Thyroid gland (tissue), 4 donors: ENCODE data around the gene TRPM2.

ENCODE experiments used
- CTCF ChIP-seq, 6 experiments: fragments of 200-600 bp in 3 of 6; fragments of 450-650 bp in 3 of 6; sonication (generic) in 3 of 6; IDR thresholded peaks; one replicate each; pipeline ENCODE4 v1.5.1; 2016 to 2019; ENCODE audit warnings: antibody characterized with exemption in 6 of 6, mild to moderate bottlenecking in 2 of 6, inconsistent platforms in 1 of 6, moderate library complexity in 1 of 6
- POLR2A ChIP-seq, 2 donors: fragments of 450-650 bp; IDR thresholded peaks; one replicate each; pipeline ENCODE4 v1.6.1; 2017; ENCODE audit warnings: antibody characterized with exemption in 2 of 2, mild to moderate bottlenecking in 2 of 2, moderate library complexity in 1 of 2

GRCh38 chr21:44478801-44479167 is 125.4 kb downstream of the TRPM2 start:
- TF ChIP-seq CTCF (IDR thresholded peaks at IDR 0.05) (no peak), POLR2A (IDR thresholded peaks at IDR 0.05) (no peak)
